Measurements from ENCODE around the gene AUTS2.

- TF ChIP-seq CTCF (IDR thresholded peaks at IDR 0.05) (no peak), POLR2A (IDR thresholded peaks at IDR 0.05) (no peak)
These were observed 200.9 kb downstream of the AUTS2 start for GRCh38 chr7:69799048-69799697.

Data from vagina (tissue), 2 donors.